GM12878 (cell line): ENCODE data around the gene STK11. TPM values are rescaled to one million over a fixed set of nuclear protein-coding genes. Genes with fewer than 3 reads are reported as not detected.

Source experiments
- CBX3 ChIP-seq: fragments of 200-600 bp; sonication (generic); IDR thresholded peaks from 2 replicates; pipeline ENCODE4 v1.6.1; 2016; ENCODE audit warnings: low read depth, borderline replicate concordance
- DPF2 ChIP-seq: fragments of 450-650 bp; IDR thresholded peaks from 2 replicates; pipeline ENCODE4 v1.6.1; 2017; ENCODE audit warnings: mild to moderate bottlenecking
- EGR1 ChIP-seq, 2 experiments: IDR thresholded peaks; 1 replicate in 1 of 2; 2 replicates in 1 of 2; pipeline ENCODE4 v1.6.1; 2011 to 2012; ENCODE audit warnings: low read depth in 2 of 2, low read length in 2 of 2, borderline replicate concordance in 1 of 2, mild to moderate bottlenecking in 1 of 2, moderate library complexity in 1 of 2
- HDGF ChIP-seq: fragments of 450-650 bp; IDR thresholded peaks from 2 replicates; pipeline ENCODE4 v1.6.1; 2016; ENCODE audit warnings: antibody characterized with exemption
- MTA3 ChIP-seq: IDR thresholded peaks from 2 replicates; pipeline ENCODE4 v1.6.1; 2012; ENCODE audit warnings: low read length, inconsistent platforms, borderline replicate concordance
- MXI1 ChIP-seq: fragments of 150-350 bp; IDR thresholded peaks from 2 replicates; pipeline ENCODE4 v1.6.1; 2011; ENCODE audit warnings: low read depth, mild to moderate bottlenecking, inconsistent platforms, low read length, improper control_type of control experiment
- PAX8 ChIP-seq: fragments of 450-650 bp; IDR thresholded peaks from 2 replicates; pipeline ENCODE4 v1.6.1; 2017; ENCODE audit warnings: mild to moderate bottlenecking, moderate library complexity
- RELA ChIP-seq: fragments of 450-650 bp; IDR thresholded peaks from 2 replicates; pipeline ENCODE4 v1.8.0; 2014; ENCODE audit warnings: borderline replicate concordance; ENCODE audit not compliant: partially characterized antibody
- REST ChIP-seq: IDR thresholded peaks from 2 replicates; pipeline ENCODE4 v1.6.1; 2012; ENCODE audit warnings: mild to moderate bottlenecking, low read depth, low read length
- SMAD5 ChIP-seq: IDR thresholded peaks from 2 replicates; pipeline ENCODE4 v1.6.1; 2016; ENCODE audit warnings: antibody characterized with exemption, low read depth
- SP1 ChIP-seq: IDR thresholded peaks from one replicate; pipeline ENCODE4 v1.6.1; 2011; ENCODE audit warnings: low read depth, low read length
- TARDBP ChIP-seq: IDR thresholded peaks from 2 replicates; pipeline ENCODE4 v1.6.1; 2016; ENCODE audit warnings: borderline replicate concordance
- TCF3 ChIP-seq: IDR thresholded peaks from 2 replicates; pipeline ENCODE4 v1.6.1; 2012; ENCODE audit warnings: low read depth, mild to moderate bottlenecking, low read length, borderline replicate concordance; ENCODE audit not compliant: insufficient read depth
- YY1 ChIP-seq: IDR thresholded peaks from 2 replicates; pipeline ENCODE4 v1.6.1; 2011; ENCODE audit warnings: low read depth, mild to moderate bottlenecking, low read length
- polyA plus RNA-seq, 11 experiments: library from polyadenylated mRNA; depleted of rRNA in 4 of 11; unstranded in 6 of 11; stranded (reverse) in 5 of 11; fragments of >200 nt; fragmentation: Nextera tagmentation in 4 of 11; fragmentation: Illumina TruSeq in 1 of 11; extraction: Ambion mirVana in 4 of 11; extraction: Trizol in 1 of 11; gene quantifications; 1 replicate in 1 of 11; 2 replicates in 10 of 11; pipeline versions ENCODE4 v1.2.1 to v1.2.3, GENCODE V29; 2011 to 2016; ENCODE audit warnings: inconsistent platforms in 2 of 11, missing spikeins in 2 of 11, low read depth in 1 of 11
- total RNA-seq, 4 experiments: library from RNA; depleted of rRNA in 3 of 4; stranded (reverse); fragments of >200 nt in 3 of 4; fragmentation: Illumina TruSeq in 1 of 4; extraction: Trizol in 1 of 4; gene quantifications; 2 replicates each; pipeline versions ENCODE4 v1.2.1 to v1.2.3, GENCODE V29; 2013 to 2021
- TF ChIP-seq, protein P1 (sequence below): fragments of 450-650 bp; IDR thresholded peaks from 2 replicates; pipeline ENCODE4 v1.6.1; 2017; ENCODE audit warnings: mild to moderate bottlenecking, moderate library complexity
- TF ChIP-seq, protein P2 (sequence below): fragments of 450-650 bp; IDR thresholded peaks from 2 replicates; pipeline ENCODE4 v1.6.1; 2017; ENCODE audit warnings: antibody characterized with exemption, mild to moderate bottlenecking, moderate library complexity
- TF ChIP-seq, protein P3 (sequence below): fragments of 450-650 bp; IDR thresholded peaks from 2 replicates; pipeline ENCODE4 v1.6.1; 2018; ENCODE audit warnings: mild to moderate bottlenecking, low read depth, moderate library complexity; ENCODE audit not compliant: partially characterized antibody

Gene STK11
- total and polyA plus RNA-seq, 10 of the 15 experiments (the other 5 are each of a cell fraction or from before 2014, with no cell fraction given): 0.33 to 71.0 (median 23.8) TPM

DNA sequence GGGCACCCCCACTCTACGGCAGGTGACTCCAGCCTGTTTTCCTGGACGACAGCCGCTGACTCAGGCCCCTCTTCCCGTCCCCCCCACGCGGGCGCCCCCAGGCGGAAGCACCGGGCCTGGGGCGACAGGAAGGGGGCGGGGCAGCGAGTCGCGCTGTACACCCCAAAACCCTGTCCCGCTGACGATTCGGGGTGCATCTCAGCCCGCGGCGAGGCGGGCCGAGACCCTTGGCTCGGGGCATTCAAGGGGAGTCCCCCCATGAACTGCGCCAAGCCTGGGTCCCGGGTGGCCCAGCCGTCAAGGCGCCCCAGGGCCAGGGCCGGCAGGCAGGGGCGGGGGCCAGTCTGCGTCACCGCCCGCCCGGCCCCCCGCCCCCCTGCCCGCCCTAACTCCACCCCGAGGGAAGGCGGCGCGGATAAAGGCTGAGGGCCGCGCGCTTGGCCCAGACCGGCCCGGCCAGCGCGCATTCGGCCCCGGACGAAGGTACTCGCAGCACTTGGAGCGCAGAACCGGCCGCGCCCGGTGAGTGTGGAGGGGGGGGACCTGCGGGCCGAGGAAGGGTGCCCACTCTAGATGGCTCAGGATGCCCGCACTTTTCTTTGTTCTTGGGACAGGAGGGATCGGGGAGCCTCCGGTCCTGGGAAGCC, 42.7 kb downstream of the STK11 start, which contains the start of gene MIDN (continued):
- TF ChIP-seq, protein P1, sequence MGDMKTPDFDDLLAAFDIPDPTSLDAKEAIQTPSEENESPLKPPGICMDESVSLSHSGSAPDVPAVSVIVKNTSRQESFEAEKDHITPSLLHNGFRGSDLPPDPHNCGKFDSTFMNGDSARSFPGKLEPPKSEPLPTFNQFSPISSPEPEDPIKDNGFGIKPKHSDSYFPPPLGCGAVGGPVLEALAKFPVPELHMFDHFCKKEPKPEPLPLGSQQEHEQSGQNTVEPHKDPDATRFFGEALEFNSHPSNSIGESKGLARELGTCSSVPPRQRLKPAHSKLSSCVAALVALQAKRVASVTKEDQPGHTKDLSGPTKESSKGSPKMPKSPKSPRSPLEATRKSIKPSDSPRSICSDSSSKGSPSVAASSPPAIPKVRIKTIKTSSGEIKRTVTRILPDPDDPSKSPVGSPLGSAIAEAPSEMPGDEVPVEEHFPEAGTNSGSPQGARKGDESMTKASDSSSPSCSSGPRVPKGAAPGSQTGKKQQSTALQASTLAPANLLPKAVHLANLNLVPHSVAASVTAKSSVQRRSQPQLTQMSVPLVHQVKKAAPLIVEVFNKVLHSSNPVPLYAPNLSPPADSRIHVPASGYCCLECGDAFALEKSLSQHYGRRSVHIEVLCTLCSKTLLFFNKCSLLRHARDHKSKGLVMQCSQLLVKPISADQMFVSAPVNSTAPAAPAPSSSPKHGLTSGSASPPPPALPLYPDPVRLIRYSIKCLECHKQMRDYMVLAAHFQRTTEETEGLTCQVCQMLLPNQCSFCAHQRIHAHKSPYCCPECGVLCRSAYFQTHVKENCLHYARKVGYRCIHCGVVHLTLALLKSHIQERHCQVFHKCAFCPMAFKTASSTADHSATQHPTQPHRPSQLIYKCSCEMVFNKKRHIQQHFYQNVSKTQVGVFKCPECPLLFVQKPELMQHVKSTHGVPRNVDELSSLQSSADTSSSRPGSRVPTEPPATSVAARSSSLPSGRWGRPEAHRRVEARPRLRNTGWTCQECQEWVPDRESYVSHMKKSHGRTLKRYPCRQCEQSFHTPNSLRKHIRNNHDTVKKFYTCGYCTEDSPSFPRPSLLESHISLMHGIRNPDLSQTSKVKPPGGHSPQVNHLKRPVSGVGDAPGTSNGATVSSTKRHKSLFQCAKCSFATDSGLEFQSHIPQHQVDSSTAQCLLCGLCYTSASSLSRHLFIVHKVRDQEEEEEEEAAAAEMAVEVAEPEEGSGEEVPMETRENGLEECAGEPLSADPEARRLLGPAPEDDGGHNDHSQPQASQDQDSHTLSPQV: no peak
- peak; percentile 83 for TF ChIP-seq SMAD5
- no peak for TF ChIP-seq TARDBP
- TF ChIP-seq RELA: no peak
- TF ChIP-seq SP1: no peak
- TF ChIP-seq, protein P2, sequence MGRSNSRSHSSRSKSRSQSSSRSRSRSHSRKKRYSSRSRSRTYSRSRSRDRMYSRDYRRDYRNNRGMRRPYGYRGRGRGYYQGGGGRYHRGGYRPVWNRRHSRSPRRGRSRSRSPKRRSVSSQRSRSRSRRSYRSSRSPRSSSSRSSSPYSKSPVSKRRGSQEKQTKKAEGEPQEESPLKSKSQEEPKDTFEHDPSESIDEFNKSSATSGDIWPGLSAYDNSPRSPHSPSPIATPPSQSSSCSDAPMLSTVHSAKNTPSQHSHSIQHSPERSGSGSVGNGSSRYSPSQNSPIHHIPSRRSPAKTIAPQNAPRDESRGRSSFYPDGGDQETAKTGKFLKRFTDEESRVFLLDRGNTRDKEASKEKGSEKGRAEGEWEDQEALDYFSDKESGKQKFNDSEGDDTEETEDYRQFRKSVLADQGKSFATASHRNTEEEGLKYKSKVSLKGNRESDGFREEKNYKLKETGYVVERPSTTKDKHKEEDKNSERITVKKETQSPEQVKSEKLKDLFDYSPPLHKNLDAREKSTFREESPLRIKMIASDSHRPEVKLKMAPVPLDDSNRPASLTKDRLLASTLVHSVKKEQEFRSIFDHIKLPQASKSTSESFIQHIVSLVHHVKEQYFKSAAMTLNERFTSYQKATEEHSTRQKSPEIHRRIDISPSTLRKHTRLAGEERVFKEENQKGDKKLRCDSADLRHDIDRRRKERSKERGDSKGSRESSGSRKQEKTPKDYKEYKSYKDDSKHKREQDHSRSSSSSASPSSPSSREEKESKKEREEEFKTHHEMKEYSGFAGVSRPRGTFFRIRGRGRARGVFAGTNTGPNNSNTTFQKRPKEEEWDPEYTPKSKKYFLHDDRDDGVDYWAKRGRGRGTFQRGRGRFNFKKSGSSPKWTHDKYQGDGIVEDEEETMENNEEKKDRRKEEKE: no peak
- TF ChIP-seq HDGF: no peak; the same call in 1 of the 2 replicates
- TF ChIP-seq, protein P3, sequence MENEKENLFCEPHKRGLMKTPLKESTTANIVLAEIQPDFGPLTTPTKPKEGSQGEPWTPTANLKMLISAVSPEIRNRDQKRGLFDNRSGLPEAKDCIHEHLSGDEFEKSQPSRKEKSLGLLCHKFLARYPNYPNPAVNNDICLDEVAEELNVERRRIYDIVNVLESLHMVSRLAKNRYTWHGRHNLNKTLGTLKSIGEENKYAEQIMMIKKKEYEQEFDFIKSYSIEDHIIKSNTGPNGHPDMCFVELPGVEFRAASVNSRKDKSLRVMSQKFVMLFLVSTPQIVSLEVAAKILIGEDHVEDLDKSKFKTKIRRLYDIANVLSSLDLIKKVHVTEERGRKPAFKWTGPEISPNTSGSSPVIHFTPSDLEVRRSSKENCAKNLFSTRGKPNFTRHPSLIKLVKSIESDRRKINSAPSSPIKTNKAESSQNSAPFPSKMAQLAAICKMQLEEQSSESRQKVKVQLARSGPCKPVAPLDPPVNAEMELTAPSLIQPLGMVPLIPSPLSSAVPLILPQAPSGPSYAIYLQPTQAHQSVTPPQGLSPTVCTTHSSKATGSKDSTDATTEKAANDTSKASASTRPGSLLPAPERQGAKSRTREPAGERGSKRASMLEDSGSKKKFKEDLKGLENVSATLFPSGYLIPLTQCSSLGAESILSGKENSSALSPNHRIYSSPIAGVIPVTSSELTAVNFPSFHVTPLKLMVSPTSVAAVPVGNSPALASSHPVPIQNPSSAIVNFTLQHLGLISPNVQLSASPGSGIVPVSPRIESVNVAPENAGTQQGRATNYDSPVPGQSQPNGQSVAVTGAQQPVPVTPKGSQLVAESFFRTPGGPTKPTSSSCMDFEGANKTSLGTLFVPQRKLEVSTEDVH: no peak
- TF ChIP-seq TCF3: no peak
- no peak for TF ChIP-seq CBX3
- TF ChIP-seq MXI1: no peak
- peak; percentile 72 for TF ChIP-seq DPF2
- TF ChIP-seq PAX8: no peak
- 0 out of 3 replicates have a peak, but pooled peaks of 1 of the 2 experiments have one; percentile 11 for TF ChIP-seq EGR1 (IDR thresholded peaks at IDR 0.05; ENCODE audit: borderline replicate concordance in 1 of 2, low read depth in 2 of 2, low read length in 2 of 2)
- TF ChIP-seq MTA3: no peak
- no peak; the same call in 1 of the 2 replicates for TF ChIP-seq YY1
- TF ChIP-seq REST: no peak
